ENCODE results near the gene RBP3. TPM values are rescaled to one million over a fixed set of nuclear protein-coding genes. Genes with fewer than 3 reads are reported as not detected.

RBP3 gene
- total RNA-seq, 1 experiment from 2014 or later, result not detected

DNA sequence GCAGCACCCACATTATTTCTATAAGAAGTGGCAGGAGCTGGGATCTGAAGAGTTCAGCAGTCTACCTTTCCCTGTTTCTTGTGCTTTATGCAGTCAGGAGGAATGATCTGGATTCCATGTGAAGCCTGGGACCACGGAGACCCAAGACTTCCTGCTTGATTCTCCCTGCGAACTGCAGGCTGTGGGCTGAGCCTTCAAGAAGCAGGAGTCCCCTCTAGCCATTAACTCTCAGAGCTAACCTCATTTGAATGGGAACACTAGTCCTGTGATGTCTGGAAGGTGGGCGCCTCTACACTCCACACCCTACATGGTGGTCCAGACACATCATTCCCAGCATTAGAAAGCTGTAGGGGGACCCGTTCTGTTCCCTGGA is 874 bp upstream of the RBP3 start:
- no peaks in the 10 kb centered on the region for H3K9me3 Mint-ChIP-seq (ENCODE audit: unreplicated experiment)
- TF ChIP-seq, protein P1, sequence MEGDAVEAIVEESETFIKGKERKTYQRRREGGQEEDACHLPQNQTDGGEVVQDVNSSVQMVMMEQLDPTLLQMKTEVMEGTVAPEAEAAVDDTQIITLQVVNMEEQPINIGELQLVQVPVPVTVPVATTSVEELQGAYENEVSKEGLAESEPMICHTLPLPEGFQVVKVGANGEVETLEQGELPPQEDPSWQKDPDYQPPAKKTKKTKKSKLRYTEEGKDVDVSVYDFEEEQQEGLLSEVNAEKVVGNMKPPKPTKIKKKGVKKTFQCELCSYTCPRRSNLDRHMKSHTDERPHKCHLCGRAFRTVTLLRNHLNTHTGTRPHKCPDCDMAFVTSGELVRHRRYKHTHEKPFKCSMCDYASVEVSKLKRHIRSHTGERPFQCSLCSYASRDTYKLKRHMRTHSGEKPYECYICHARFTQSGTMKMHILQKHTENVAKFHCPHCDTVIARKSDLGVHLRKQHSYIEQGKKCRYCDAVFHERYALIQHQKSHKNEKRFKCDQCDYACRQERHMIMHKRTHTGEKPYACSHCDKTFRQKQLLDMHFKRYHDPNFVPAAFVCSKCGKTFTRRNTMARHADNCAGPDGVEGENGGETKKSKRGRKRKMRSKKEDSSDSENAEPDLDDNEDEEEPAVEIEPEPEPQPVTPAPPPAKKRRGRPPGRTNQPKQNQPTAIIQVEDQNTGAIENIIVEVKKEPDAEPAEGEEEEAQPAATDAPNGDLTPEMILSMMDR (IDR thresholded peaks at IDR 0.05; ENCODE audit: insufficient read depth in 1 of 2, low read depth in 1 of 2, low read length in 1 of 2, severe bottlenecking in 1 of 2, unreplicated experiment in 1 of 2), result no peak
- H3K36me3 Mint-ChIP-seq (ENCODE audit: insufficient read depth, unreplicated experiment), result no peaks in the 10 kb centered on the region
- no TSS peak for BruUV-seq (replicated peaks)
- H3K27ac Mint-ChIP-seq (ENCODE audit: unreplicated experiment), result no peak overlapping the region
- POLR2A ChIA-PET, result no interaction called here
- H3K36me3 ChIP-seq (ENCODE audit: control insufficient read depth, insufficient read depth, low read length), result no peaks in the 10 kb centered on the region
- H3K27me3 ChIP-seq (replicated peaks; ENCODE audit: control insufficient read depth, insufficient read depth, low read length), result no peaks in the 10 kb centered on the region
- no peaks in the 10 kb centered on the region for H3K9me3 ChIP-seq
- intact Hi-C loops (cut with micrococcal nuclease; ENCODE audit: unreplicated experiment), result no loop called here
- H3K4me1 ChIP-seq, result no peaks in the 10 kb centered on the region; the same call in 1 of the 2 replicates
- CTCF ChIA-PET, result no interaction called here
- H3K27me3 Mint-ChIP-seq (ENCODE audit: insufficient read depth, unreplicated experiment), result no peaks in the 10 kb centered on the region
- no peaks in the 10 kb centered on the region for H3K4me1 Mint-ChIP-seq (ENCODE audit: low read depth, unreplicated experiment)
- no peak overlapping the region for H3K4me3 ChIP-seq (ENCODE audit: low read depth, low read length)
- no peak overlapping the region for H3K4me3 Mint-ChIP-seq (ENCODE audit: unreplicated experiment)
- DNase-seq, result no peak

DNA sequence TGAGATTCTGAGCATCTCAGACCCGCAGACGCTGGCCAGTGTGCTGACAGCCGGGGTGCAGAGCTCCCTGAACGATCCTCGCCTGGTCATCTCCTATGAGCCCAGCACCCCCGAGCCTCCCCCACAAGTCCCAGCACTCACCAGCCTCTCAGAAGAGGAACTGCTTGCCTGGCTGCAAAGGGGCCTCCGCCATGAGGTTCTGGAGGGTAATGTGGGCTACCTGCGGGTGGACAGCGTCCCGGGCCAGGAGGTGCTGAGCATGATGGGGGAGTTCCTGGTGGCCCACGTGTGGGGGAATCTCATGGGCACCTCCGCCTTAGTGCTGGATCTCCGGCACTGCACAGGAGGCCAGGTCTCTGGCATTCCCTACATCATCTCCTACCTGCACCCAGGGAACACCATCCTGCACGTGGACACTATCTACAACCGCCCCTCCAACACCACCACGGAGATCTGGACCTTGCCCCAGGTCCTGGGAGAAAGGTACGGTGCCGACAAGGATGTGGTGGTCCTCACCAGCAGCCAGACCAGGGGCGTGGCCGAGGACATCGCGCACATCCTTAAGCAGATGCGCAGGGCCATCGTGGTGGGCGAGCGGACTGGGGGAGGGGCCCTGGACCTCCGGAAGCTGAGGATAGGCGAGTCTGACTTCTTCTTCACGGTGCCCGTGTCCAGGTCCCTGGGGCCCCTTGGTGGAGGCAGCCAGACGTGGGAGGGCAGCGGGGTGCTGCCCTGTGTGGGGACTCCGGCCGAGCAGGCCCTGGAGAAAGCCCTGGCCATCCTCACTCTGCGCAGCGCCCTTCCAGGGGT is 703 bp downstream of the RBP3 start:
- no peaks in the 10 kb centered on the region for H3K36me3 Mint-ChIP-seq (ENCODE audit: insufficient read depth, unreplicated experiment)
- Histone ChIP-seq H3K9me3 (no peaks in the 10 kb centered on the region), H3K27me3 (replicated peaks; ENCODE audit: control insufficient read depth, insufficient read depth, low read length) (no peaks in the 10 kb centered on the region), H3K4me1 (no peaks in the 10 kb centered on the region; the same call in 1 of the 2 replicates), H3K36me3 (ENCODE audit: control insufficient read depth, insufficient read depth, low read length) (no peaks in the 10 kb centered on the region), H3K4me3 (ENCODE audit: low read depth, low read length) (no peak overlapping the region)
- DNase-seq, result peak in 1 of 2 experiments; percentile 36
- H3K4me1 Mint-ChIP-seq (ENCODE audit: low read depth, unreplicated experiment), result no peaks in the 10 kb centered on the region
- H3K27me3 Mint-ChIP-seq (ENCODE audit: insufficient read depth, unreplicated experiment), result no peaks in the 10 kb centered on the region
- ChIA-PET CTCF (no interaction called here), POLR2A (no interaction called here)
- BruUV-seq (replicated peaks), result no TSS peak
- TF ChIP-seq, protein P1 (IDR thresholded peaks at IDR 0.05; ENCODE audit: insufficient read depth in 1 of 2, low read depth in 1 of 2, low read length in 1 of 2, severe bottlenecking in 1 of 2, unreplicated experiment in 1 of 2), result no peak
- H3K9me3 Mint-ChIP-seq (ENCODE audit: unreplicated experiment), result no peaks in the 10 kb centered on the region
- H3K27ac Mint-ChIP-seq (ENCODE audit: unreplicated experiment), result no peak overlapping the region
- intact Hi-C loops (cut with micrococcal nuclease; ENCODE audit: unreplicated experiment), result no loop called here
- H3K4me3 Mint-ChIP-seq (ENCODE audit: unreplicated experiment), result no peak overlapping the region

DNA sequence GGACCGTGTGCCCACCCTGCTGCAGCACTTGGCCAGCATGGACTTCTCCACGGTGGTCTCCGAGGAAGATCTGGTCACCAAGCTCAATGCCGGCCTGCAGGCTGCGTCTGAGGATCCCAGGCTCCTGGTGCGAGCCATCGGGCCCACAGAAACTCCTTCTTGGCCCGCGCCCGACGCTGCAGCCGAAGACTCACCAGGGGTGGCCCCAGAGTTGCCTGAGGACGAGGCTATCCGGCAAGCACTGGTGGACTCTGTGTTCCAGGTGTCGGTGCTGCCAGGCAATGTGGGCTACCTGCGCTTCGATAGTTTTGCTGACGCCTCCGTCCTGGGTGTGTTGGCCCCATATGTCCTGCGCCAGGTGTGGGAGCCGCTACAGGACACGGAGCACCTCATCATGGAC is 1.4 kb downstream of the RBP3 start:
- Mint-ChIP-seq H3K27ac (ENCODE audit: unreplicated experiment) (no peak overlapping the region), H3K36me3 (ENCODE audit: insufficient read depth, unreplicated experiment) (no peaks in the 10 kb centered on the region), H3K9me3 (ENCODE audit: unreplicated experiment) (no peaks in the 10 kb centered on the region), H3K4me1 (ENCODE audit: low read depth, unreplicated experiment) (no peaks in the 10 kb centered on the region), H3K27me3 (ENCODE audit: insufficient read depth, unreplicated experiment) (no peaks in the 10 kb centered on the region), H3K4me3 (ENCODE audit: unreplicated experiment) (no peak overlapping the region)
- CTCF ChIA-PET, result no interaction called here
- POLR2A ChIA-PET, result no interaction called here
- TF ChIP-seq, protein P1 (IDR thresholded peaks at IDR 0.05; ENCODE audit: insufficient read depth in 1 of 2, low read depth in 1 of 2, low read length in 1 of 2, severe bottlenecking in 1 of 2, unreplicated experiment in 1 of 2), result no peak
- Histone ChIP-seq H3K4me1 (no peaks in the 10 kb centered on the region; the same call in 1 of the 2 replicates), H3K9me3 (no peaks in the 10 kb centered on the region), H3K36me3 (ENCODE audit: control insufficient read depth, insufficient read depth, low read length) (no peaks in the 10 kb centered on the region), H3K4me3 (ENCODE audit: low read depth, low read length) (no peak overlapping the region), H3K27me3 (replicated peaks; ENCODE audit: control insufficient read depth, insufficient read depth, low read length) (no peaks in the 10 kb centered on the region)
- DNase-seq, result no peak
- no TSS peak for BruUV-seq (replicated peaks)
- intact Hi-C loops (cut with micrococcal nuclease; ENCODE audit: unreplicated experiment), result no loop called here

Measured in Caco-2 (cell line).